Measurements from ENCODE around the gene IL20RA. TPM values are rescaled to one million over a fixed set of nuclear protein-coding genes. Genes with fewer than 3 reads are reported as not detected.

Gene IL20RA
- polyA plus RNA-seq, 1 donor (not counting 4 experiments of a cell fraction or from before 2014, with no cell fraction given) = 1.5 TPM

DNA sequence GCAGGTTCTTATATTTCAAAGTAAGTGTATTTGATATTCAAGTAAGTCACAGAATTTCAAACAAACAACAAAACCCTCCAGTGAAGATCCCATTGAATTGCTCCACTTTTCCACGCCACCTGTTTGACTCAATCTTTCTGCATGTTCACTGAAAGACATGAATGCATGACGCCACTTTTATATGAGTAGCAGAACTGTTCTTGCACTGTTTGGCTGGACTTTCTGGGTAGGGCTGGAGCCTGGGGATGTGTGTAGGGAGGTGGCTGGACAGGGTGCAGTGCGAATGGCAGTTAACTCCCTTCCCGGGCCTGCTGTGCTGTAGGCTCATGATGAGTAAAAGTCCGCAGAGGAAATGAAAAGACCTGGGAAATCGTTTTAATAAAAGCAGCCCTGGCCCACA, 39.7 kb downstream of the IL20RA start:
- H3K9me3 ChIP-seq (ENCODE audit: control insufficient read depth, low read depth, low read length) = no peaks in the 10 kb centered on the region
- H3K9ac ChIP-seq (ENCODE audit: control insufficient read depth, extremely low read depth, insufficient read depth, low read length) = no peak overlapping the region
- no peak overlapping the region for H3K4me2 ChIP-seq (ENCODE audit: control insufficient read depth, extremely low read depth, insufficient read depth, low read depth, low read length)
- H3K27me3 ChIP-seq (ENCODE audit: control insufficient read depth, extremely low read depth, insufficient read depth, low read length) = no peaks in the 10 kb centered on the region
- H4K20me1 ChIP-seq (ENCODE audit: control insufficient read depth, extremely low read depth, insufficient read depth, low read length) = no peaks in the 10 kb centered on the region
- FAIRE-seq (no peak), DNase-seq (ENCODE audit: low read depth, low spot score) (no peak)
- no peak overlapping the region for H3K27ac ChIP-seq (ENCODE audit: control insufficient read depth, insufficient read depth, low read length)
- dilution Hi-C loops (cut with MboI; ENCODE audit: extremely low pct_ligation_motif_present, low sequenced_read_pairs) = no loop called here
- no peaks in the 10 kb centered on the region for H3K9me1 ChIP-seq (ENCODE audit: control insufficient read depth, extremely low read depth, insufficient read depth, low read length)
- H3K4me3 ChIP-seq (ENCODE audit: control insufficient read depth in 2 of 3, extremely low read depth in 1 of 3, insufficient read depth in 2 of 3, low read depth in 1 of 3, low read length in 3 of 3) = no peak overlapping the region
- H3K36me3 ChIP-seq (ENCODE audit: control insufficient read depth in 2 of 2, extremely low read depth in 1 of 2, insufficient read depth in 2 of 2, low read length in 2 of 2) = no peaks in the 10 kb centered on the region
- TF ChIP-seq, protein P1, sequence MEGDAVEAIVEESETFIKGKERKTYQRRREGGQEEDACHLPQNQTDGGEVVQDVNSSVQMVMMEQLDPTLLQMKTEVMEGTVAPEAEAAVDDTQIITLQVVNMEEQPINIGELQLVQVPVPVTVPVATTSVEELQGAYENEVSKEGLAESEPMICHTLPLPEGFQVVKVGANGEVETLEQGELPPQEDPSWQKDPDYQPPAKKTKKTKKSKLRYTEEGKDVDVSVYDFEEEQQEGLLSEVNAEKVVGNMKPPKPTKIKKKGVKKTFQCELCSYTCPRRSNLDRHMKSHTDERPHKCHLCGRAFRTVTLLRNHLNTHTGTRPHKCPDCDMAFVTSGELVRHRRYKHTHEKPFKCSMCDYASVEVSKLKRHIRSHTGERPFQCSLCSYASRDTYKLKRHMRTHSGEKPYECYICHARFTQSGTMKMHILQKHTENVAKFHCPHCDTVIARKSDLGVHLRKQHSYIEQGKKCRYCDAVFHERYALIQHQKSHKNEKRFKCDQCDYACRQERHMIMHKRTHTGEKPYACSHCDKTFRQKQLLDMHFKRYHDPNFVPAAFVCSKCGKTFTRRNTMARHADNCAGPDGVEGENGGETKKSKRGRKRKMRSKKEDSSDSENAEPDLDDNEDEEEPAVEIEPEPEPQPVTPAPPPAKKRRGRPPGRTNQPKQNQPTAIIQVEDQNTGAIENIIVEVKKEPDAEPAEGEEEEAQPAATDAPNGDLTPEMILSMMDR (optimal IDR thresholded peaks at IDR 0.05 in 1 of 3, IDR thresholded peaks at IDR 0.05 in 1 of 3, conservative IDR thresholded peaks at IDR 0.05 in 1 of 3; ENCODE audit: extremely low read depth in 1 of 3, insufficient read depth in 2 of 3, low read length in 3 of 3) = no peak
- no peak for TF ChIP-seq EZH2 (IDR thresholded peaks at IDR 0.05; ENCODE audit: low read length)
- no peaks in the 10 kb centered on the region for H3K79me2 ChIP-seq (ENCODE audit: control insufficient read depth, insufficient read depth, low read length)
- no peak overlapping the region for H2AFZ ChIP-seq (ENCODE audit: control insufficient read depth, low read length)
- peaks cover 22% of the 10 kb centered on the region for H3K4me1 ChIP-seq (ENCODE audit: control insufficient read depth, extremely low read depth, insufficient read depth, low read length)

DNA sequence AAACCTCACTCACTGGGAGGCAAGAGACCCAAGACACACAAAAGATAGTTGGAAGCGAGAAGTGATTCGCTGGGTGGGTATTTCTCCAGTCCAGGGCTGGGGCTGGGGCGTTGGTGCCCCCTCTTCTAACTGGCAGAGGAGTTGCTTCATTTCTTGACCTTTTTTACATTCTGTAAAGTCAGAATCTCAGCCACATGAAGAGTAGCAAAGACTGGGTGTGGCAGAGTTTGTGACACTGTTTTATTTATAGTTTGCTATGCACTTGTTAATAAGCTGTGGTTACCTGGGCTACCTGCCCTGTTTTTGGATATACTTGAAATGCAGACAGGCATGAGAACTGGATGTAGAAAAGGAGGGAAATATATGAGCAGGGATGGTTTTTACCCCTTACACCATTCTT, 42.3 kb downstream of the IL20RA start:
- no peaks in the 10 kb centered on the region for H4K20me1 ChIP-seq (ENCODE audit: control insufficient read depth, extremely low read depth, insufficient read depth, low read length)
- H3K36me3 ChIP-seq (ENCODE audit: control insufficient read depth in 2 of 2, extremely low read depth in 1 of 2, insufficient read depth in 2 of 2, low read length in 2 of 2) = no peaks in the 10 kb centered on the region
- no peak overlapping the region for H3K27ac ChIP-seq (ENCODE audit: control insufficient read depth, insufficient read depth, low read length)
- no peak overlapping the region for H3K9ac ChIP-seq (ENCODE audit: control insufficient read depth, extremely low read depth, insufficient read depth, low read length)
- peaks cover 22% of the 10 kb centered on the region for H3K4me1 ChIP-seq (ENCODE audit: control insufficient read depth, extremely low read depth, insufficient read depth, low read length)
- dilution Hi-C loops (cut with MboI; ENCODE audit: extremely low pct_ligation_motif_present, low sequenced_read_pairs) = no loop called here
- DNase-seq (ENCODE audit: low read depth, low spot score) (no peak), FAIRE-seq (no peak)
- TF ChIP-seq, protein P1 (optimal IDR thresholded peaks at IDR 0.05 in 1 of 3, IDR thresholded peaks at IDR 0.05 in 1 of 3, conservative IDR thresholded peaks at IDR 0.05 in 1 of 3; ENCODE audit: extremely low read depth in 1 of 3, insufficient read depth in 2 of 3, low read length in 3 of 3) = no peak
- no peak overlapping the region for H3K4me3 ChIP-seq (ENCODE audit: control insufficient read depth in 2 of 3, extremely low read depth in 1 of 3, insufficient read depth in 2 of 3, low read depth in 1 of 3, low read length in 3 of 3)
- no peaks in the 10 kb centered on the region for H3K9me1 ChIP-seq (ENCODE audit: control insufficient read depth, extremely low read depth, insufficient read depth, low read length)
- no peaks in the 10 kb centered on the region for H3K9me3 ChIP-seq (ENCODE audit: control insufficient read depth, low read depth, low read length)
- H3K27me3 ChIP-seq (ENCODE audit: control insufficient read depth, extremely low read depth, insufficient read depth, low read length) = no peaks in the 10 kb centered on the region
- no peak overlapping the region for H3K4me2 ChIP-seq (ENCODE audit: control insufficient read depth, extremely low read depth, insufficient read depth, low read depth, low read length)
- no peak overlapping the region for H2AFZ ChIP-seq (ENCODE audit: control insufficient read depth, low read length)
- H3K79me2 ChIP-seq (ENCODE audit: control insufficient read depth, insufficient read depth, low read length) = no peaks in the 10 kb centered on the region
